WTC11 (cell line): ENCODE results near the gene HLA-E. TPM values are rescaled to one million over a fixed set of nuclear protein-coding genes. Genes with fewer than 3 reads are reported as not detected.

Experiments used
- ATAC-seq: fragments of 200-7000 bp; cut with Tn5 transposase; 2 replicates; pipeline ENCODE4 v1.10.0; 2021; ENCODE audit warnings: mild to moderate bottlenecking, moderate library complexity
- CTCF ChIA-PET: fragments of 300-600 bp; sonication (Branson Sonifier 250); formaldehyde crosslinking; loops from one replicate; lab custom pipeline; 2021; ENCODE audit warnings: antibody characterized with exemption; lab: Charles Lee
- POLR2A ChIA-PET: fragments of 350-600 bp; sonication (Branson Sonifier 250); formaldehyde crosslinking; loops from one replicate; lab custom pipeline; 2021; ENCODE audit warnings: antibody characterized with exemption; lab: Charles Lee
- DNase-seq: peaks from one replicate; pipeline ENCODE4 v3.0.0; 2021; ENCODE audit warnings: low spot score
- H3K27ac Mint-ChIP-seq: 2 replicates; pipeline ENCODE4 v1.8.0; 2021; ENCODE audit warnings: mixed read lengths
- H3K27me3 Mint-ChIP-seq: 2 replicates; pipeline ENCODE4 v1.8.0; 2021; ENCODE audit warnings: low read depth, mild to moderate bottlenecking, moderate library complexity, mixed read lengths
- H3K36me3 Mint-ChIP-seq: 2 replicates; pipeline ENCODE4 v1.8.0; 2021; ENCODE audit warnings: mixed read lengths
- H3K4me1 Mint-ChIP-seq: 2 replicates; pipeline ENCODE4 v1.8.0; 2022; ENCODE audit warnings: mixed read lengths
- H3K4me3 Mint-ChIP-seq: 2 replicates; pipeline ENCODE4 v1.8.0; 2021; ENCODE audit warnings: mild to moderate bottlenecking, moderate library complexity, mixed read lengths
- H3K9me3 Mint-ChIP-seq: 2 replicates; pipeline ENCODE4 v1.8.0; 2021; ENCODE audit warnings: mixed read lengths
- ATF2 ChIP-seq: sonication (generic); formaldehyde crosslinking; IDR thresholded peaks from 2 replicates; pipeline ENCODE4 v1.8.1; 2022; ENCODE audit warnings: low read depth, missing genetic modification reagents, borderline replicate concordance
- ELF4 ChIP-seq: sonication (generic); formaldehyde crosslinking; IDR thresholded peaks from 2 replicates; pipeline ENCODE4 v1.8.1; 2022; ENCODE audit warnings: low read depth, mild to moderate bottlenecking, moderate library complexity, missing genetic modification reagents
- FOXK1 ChIP-seq: sonication (generic); formaldehyde crosslinking; IDR thresholded peaks from 2 replicates; pipeline ENCODE4 v1.8.0; 2022; ENCODE audit warnings: mild to moderate bottlenecking, moderate library complexity, missing genetic modification reagents
- GRHL2 ChIP-seq: fragments of 250-450 bp; sonication (Bioruptor Pico); IDR thresholded peaks from 2 replicates; pipeline ENCODE4 v1.8.0; 2022; ENCODE audit warnings: mild to moderate bottlenecking, moderate library complexity; ENCODE audit not compliant: insufficient replicate concordance, severe bottlenecking
- JUN ChIP-seq: sonication (generic); formaldehyde crosslinking; IDR thresholded peaks from 2 replicates; pipeline ENCODE4 v1.8.0; 2023; ENCODE audit warnings: mild to moderate bottlenecking, missing genetic modification reagents
- KAT7 ChIP-seq: sonication (generic); formaldehyde crosslinking; IDR thresholded peaks from 2 replicates; pipeline ENCODE4 v1.8.1; 2023; ENCODE audit warnings: missing genetic modification reagents, mild to moderate bottlenecking, borderline replicate concordance
- NFATC4 ChIP-seq: fragments of 250-450 bp; sonication (Bioruptor Pico); IDR thresholded peaks from 2 replicates; pipeline ENCODE4 v1.9.0; 2021; ENCODE audit warnings: mild to moderate bottlenecking
- NFE2L1 ChIP-seq: sonication (generic); formaldehyde crosslinking; IDR thresholded peaks from 2 replicates; pipeline ENCODE4 v1.8.1; 2023; ENCODE audit warnings: missing genetic modification reagents
- NR2C2 ChIP-seq: sonication (generic); formaldehyde crosslinking; IDR thresholded peaks from 2 replicates; pipeline ENCODE4 v1.8.0; 2022; ENCODE audit warnings: mild to moderate bottlenecking, missing genetic modification reagents
- NR3C1 ChIP-seq: sonication (generic); formaldehyde crosslinking; conservative IDR thresholded peaks from 2 replicates; pipeline ENCODE4 v1.8.1; 2023; ENCODE audit warnings: low read depth, mild to moderate bottlenecking, missing genetic modification reagents
- OVOL2 ChIP-seq: fragments of 250-450 bp; sonication (Bioruptor Pico); IDR thresholded peaks from 2 replicates; pipeline ENCODE4 v1.9.0; 2021; ENCODE audit warnings: mild to moderate bottlenecking, borderline replicate concordance
- SMAD3 ChIP-seq: sonication (generic); formaldehyde crosslinking; IDR thresholded peaks from 2 replicates; pipeline ENCODE4 v1.8.0; 2022; ENCODE audit warnings: missing genetic modification reagents, mild to moderate bottlenecking, borderline replicate concordance
- SMAD4 ChIP-seq: sonication (generic); formaldehyde crosslinking; IDR thresholded peaks from 2 replicates; pipeline ENCODE4 v1.8.0; 2022; ENCODE audit warnings: mild to moderate bottlenecking, missing genetic modification reagents
- SP1 ChIP-seq: sonication (generic); formaldehyde crosslinking; conservative IDR thresholded peaks from 2 replicates; pipeline ENCODE4 v1.8.1; 2022; ENCODE audit warnings: missing genetic modification reagents
- ZBTB21 ChIP-seq: sonication (generic); formaldehyde crosslinking; IDR thresholded peaks from 2 replicates; pipeline ENCODE4 v1.8.1; 2023; ENCODE audit warnings: mild to moderate bottlenecking, missing genetic modification reagents, borderline replicate concordance
- ZMAT4 ChIP-seq: fragments of 250-450 bp; sonication (Bioruptor Pico); IDR thresholded peaks from 2 replicates; pipeline ENCODE4 v1.9.0; 2021; ENCODE audit warnings: mild to moderate bottlenecking
- ZNF263 ChIP-seq: sonication (generic); formaldehyde crosslinking; IDR thresholded peaks from 2 replicates; pipeline ENCODE4 v1.8.1; 2022; ENCODE audit warnings: low read depth, mild to moderate bottlenecking, moderate library complexity, missing genetic modification reagents
- ZNF317 ChIP-seq: sonication (generic); formaldehyde crosslinking; IDR thresholded peaks from 2 replicates; pipeline ENCODE4 v1.8.1; 2023; ENCODE audit warnings: low read depth, mild to moderate bottlenecking, moderate library complexity, missing genetic modification reagents, borderline replicate concordance
- ZNF396 ChIP-seq: fragments of 250-450 bp; sonication (Bioruptor Pico); IDR thresholded peaks from 2 replicates; pipeline ENCODE4 v1.8.0; 2021; ENCODE audit warnings: mild to moderate bottlenecking, moderate library complexity, borderline replicate concordance
- ZNF425 ChIP-seq: fragments of 250-450 bp; sonication (Bioruptor Pico); conservative IDR thresholded peaks from 2 replicates; pipeline ENCODE4 v1.9.0; 2021; ENCODE audit warnings: mild to moderate bottlenecking
- total RNA-seq: library from RNA; stranded (reverse); gene quantifications from 3 replicates; pipeline ENCODE4 v1.2.3, GENCODE V29; 2021
- TF ChIP-seq, protein P1 (sequence below): sonication (generic); formaldehyde crosslinking; conservative IDR thresholded peaks from 2 replicates; pipeline ENCODE4 v1.8.1; 2023; ENCODE audit warnings: mild to moderate bottlenecking, low read depth, missing genetic modification reagents, moderate library complexity
- TF ChIP-seq, protein P2 (sequence below): sonication (generic); formaldehyde crosslinking; IDR thresholded peaks from 2 replicates; pipeline ENCODE4 v1.8.1; 2023; ENCODE audit warnings: mild to moderate bottlenecking, moderate library complexity, missing genetic modification reagents
- TF ChIP-seq, protein P3 (sequence below): fragments of 250-450 bp; sonication (Bioruptor Pico); IDR thresholded peaks from 2 replicates; pipeline ENCODE4 v1.8.0; 2021; ENCODE audit warnings: mild to moderate bottlenecking
- TF ChIP-seq, protein P4 (sequence below): sonication (generic); formaldehyde crosslinking; IDR thresholded peaks from 2 replicates; pipeline ENCODE4 v1.8.1; 2022; ENCODE audit warnings: mild to moderate bottlenecking, missing genetic modification reagents, moderate library complexity, borderline replicate concordance

The HLA-E gene
- total RNA-seq, 1 experiment from 2014 or later = 44.7 TPM

GRCh38 chr6:30444451-30444742 is 44.9 kb upstream of the HLA-E start:
- no peak for ATAC-seq
- no peak for DNase-seq
- Mint-ChIP-seq H3K4me3 (peak overlapping the region; percentile 40), H3K27ac (no peak overlapping the region), H3K4me1 (peaks cover 10% of the 10 kb centered on the region), H3K27me3 (peaks cover 84% of the 10 kb centered on the region), H3K9me3 (no peaks in the 10 kb centered on the region), H3K36me3 (no peaks in the 10 kb centered on the region)
- ChIA-PET POLR2A (no interaction called here), CTCF (interaction anchor here (2.5 kb wide), 1 partner anchor 9 kb away, joined by 18 read pairs; no protein-coding TSS in a partner anchor)
- TF ChIP-seq ATF2 (CRISPR knock-in tag) (no peak), SMAD4 (no peak), ELF4 (no peak), NFATC4 (no peak), OVOL2 (CRISPR knock-in tag) (no peak)
- TF ChIP-seq, protein P1, sequence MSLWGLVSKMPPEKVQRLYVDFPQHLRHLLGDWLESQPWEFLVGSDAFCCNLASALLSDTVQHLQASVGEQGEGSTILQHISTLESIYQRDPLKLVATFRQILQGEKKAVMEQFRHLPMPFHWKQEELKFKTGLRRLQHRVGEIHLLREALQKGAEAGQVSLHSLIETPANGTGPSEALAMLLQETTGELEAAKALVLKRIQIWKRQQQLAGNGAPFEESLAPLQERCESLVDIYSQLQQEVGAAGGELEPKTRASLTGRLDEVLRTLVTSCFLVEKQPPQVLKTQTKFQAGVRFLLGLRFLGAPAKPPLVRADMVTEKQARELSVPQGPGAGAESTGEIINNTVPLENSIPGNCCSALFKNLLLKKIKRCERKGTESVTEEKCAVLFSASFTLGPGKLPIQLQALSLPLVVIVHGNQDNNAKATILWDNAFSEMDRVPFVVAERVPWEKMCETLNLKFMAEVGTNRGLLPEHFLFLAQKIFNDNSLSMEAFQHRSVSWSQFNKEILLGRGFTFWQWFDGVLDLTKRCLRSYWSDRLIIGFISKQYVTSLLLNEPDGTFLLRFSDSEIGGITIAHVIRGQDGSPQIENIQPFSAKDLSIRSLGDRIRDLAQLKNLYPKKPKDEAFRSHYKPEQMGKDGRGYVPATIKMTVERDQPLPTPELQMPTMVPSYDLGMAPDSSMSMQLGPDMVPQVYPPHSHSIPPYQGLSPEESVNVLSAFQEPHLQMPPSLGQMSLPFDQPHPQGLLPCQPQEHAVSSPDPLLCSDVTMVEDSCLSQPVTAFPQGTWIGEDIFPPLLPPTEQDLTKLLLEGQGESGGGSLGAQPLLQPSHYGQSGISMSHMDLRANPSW = no peak

DNA sequence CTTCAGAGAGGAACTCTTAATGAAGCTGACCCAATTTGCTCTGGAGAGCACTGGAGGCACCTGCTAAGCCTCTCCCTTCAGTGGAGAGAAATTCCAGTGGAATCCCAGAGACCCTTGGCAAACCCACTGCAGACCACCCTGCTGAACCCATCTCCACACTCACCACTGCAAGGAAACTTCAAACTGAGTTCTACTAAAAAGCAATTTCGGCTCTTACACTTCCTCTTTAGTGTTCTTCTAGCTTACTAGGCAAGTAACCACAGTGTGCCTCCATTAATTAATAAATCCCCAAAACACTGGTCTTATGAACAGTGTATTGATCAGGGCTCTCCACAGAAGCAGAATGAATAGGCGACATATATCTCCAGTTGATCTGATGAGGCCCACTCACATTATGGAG is 43.0 kb upstream of the HLA-E start:
- Mint-ChIP-seq H3K27me3 (peaks cover 86% of the 10 kb centered on the region), H3K4me1 (peaks cover 15% of the 10 kb centered on the region), H3K36me3 (no peaks in the 10 kb centered on the region), H3K27ac (no peak overlapping the region)
- ATAC-seq = no peak
- TF ChIP-seq, protein P2, sequence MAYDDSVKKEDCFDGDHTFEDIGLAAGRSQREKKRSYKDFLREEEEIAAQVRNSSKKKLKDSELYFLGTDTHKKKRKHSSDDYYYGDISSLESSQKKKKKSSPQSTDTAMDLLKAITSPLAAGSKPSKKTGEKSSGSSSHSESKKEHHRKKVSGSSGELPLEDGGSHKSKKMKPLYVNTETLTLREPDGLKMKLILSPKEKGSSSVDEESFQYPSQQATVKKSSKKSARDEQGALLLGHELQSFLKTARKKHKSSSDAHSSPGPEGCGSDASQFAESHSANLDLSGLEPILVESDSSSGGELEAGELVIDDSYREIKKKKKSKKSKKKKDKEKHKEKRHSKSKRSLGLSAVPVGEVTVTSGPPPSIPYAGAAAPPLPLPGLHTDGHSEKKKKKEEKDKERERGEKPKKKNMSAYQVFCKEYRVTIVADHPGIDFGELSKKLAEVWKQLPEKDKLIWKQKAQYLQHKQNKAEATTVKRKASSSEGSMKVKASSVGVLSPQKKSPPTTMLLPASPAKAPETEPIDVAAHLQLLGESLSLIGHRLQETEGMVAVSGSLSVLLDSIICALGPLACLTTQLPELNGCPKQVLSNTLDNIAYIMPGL (CRISPR knock-in tag) = no peak
- TF ChIP-seq GRHL2 (no peak), KAT7 (CRISPR knock-in tag) (no peak), FOXK1 (no peak), NR3C1 (CRISPR knock-in tag) (no peak), ZMAT4 (CRISPR knock-in tag) (no peak), ZBTB21 (CRISPR knock-in tag) (no peak), ZNF317 (CRISPR knock-in tag) (no peak), NR2C2 (CRISPR knock-in tag) (no peak), NFE2L1 (CRISPR knock-in tag) (no peak), SMAD3 (CRISPR knock-in tag) (no peak), ZNF396 (CRISPR knock-in tag) (no peak), SP1 (CRISPR knock-in tag) (no peak), JUN (CRISPR knock-in tag) (no peak), ZNF263 (CRISPR knock-in tag) (no peak), ZNF425 (no peak)
- TF ChIP-seq, protein P3, sequence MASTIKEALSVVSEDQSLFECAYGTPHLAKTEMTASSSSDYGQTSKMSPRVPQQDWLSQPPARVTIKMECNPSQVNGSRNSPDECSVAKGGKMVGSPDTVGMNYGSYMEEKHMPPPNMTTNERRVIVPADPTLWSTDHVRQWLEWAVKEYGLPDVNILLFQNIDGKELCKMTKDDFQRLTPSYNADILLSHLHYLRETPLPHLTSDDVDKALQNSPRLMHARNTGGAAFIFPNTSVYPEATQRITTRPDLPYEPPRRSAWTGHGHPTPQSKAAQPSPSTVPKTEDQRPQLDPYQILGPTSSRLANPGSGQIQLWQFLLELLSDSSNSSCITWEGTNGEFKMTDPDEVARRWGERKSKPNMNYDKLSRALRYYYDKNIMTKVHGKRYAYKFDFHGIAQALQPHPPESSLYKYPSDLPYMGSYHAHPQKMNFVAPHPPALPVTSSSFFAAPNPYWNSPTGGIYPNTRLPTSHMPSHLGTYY (CRISPR knock-in tag) = no peak
- TF ChIP-seq, protein P4, sequence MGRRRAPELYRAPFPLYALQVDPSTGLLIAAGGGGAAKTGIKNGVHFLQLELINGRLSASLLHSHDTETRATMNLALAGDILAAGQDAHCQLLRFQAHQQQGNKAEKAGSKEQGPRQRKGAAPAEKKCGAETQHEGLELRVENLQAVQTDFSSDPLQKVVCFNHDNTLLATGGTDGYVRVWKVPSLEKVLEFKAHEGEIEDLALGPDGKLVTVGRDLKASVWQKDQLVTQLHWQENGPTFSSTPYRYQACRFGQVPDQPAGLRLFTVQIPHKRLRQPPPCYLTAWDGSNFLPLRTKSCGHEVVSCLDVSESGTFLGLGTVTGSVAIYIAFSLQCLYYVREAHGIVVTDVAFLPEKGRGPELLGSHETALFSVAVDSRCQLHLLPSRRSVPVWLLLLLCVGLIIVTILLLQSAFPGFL (CRISPR knock-in tag) = no peak
- TF ChIP-seq, all 79 proteins: peak for 0
- Mint-ChIP-seq H3K9me3 (no peaks in the 10 kb centered on the region), H3K4me3 (no peak overlapping the region)
- ChIA-PET POLR2A (no interaction called here), CTCF (interaction anchor here (2.5 kb wide), 1 partner anchor 7 kb away, joined by 18 read pairs; no protein-coding TSS in a partner anchor)
- DNase-seq = no peak
